ENCODE results near the gene ERCC6. TPM values are rescaled to one million over a fixed set of nuclear protein-coding genes. Genes with fewer than 3 reads are reported as not detected.

The ERCC6 gene
- total RNA-seq, 1 experiment from 2014 or later, result 18.2 TPM

DNA sequence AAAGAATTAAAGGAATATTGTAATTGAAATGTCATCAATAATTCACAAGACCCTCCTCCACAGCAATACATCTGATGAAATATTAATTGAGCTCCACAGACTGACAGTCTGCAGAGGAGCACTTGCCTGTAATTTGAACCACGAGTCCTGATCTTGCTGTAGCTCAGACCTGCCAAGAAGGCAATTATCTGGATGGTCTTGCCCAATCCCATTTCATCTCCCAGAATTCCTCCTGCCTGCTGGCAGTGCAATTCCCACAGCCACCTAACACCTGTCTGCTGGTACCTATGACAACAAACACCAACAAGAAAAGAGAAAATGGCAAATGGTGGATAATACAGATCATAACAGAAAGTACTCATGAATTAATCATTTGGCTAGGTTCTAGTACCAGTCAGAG, 38.5 kb downstream of the ERCC6 start:
- no peak overlapping the region for H3T11ph ChIP-seq (ENCODE audit: low read length)
- H3K4me1 ChIP-seq (ENCODE audit: insufficient read depth, low read length), result no peaks in the 10 kb centered on the region; the same call in 1 of the 2 replicates
- H2BK15ac ChIP-seq (ENCODE audit: low read depth, low read length), result no peak overlapping the region
- H2AK5ac ChIP-seq (ENCODE audit: insufficient read length, low read length), result no peak overlapping the region
- no peaks in the 10 kb centered on the region for H3K36me3 Mint-ChIP-seq (ENCODE audit: insufficient read depth in 1 of 3, low read depth in 3 of 3)
- no peak overlapping the region for H3K4me2 ChIP-seq (ENCODE audit: insufficient read depth, insufficient read length, low read length)
- no peaks in the 10 kb centered on the region for H3K79me1 ChIP-seq (ENCODE audit: insufficient read depth, low read depth, low read length, poor library complexity, severe bottlenecking)
- no peak overlapping the region for H3K27ac ChIP-seq (ENCODE audit: insufficient read length, low read depth, low read length)
- no peak overlapping the region for H2AFZ ChIP-seq (ENCODE audit: low read length)
- H3K18ac ChIP-seq (ENCODE audit: insufficient read length, low read depth, low read length), result no peak overlapping the region
- H2BK12ac ChIP-seq (ENCODE audit: insufficient read length, low read depth, low read length), result no peak overlapping the region
- no peak overlapping the region for H3K14ac ChIP-seq (ENCODE audit: insufficient read depth, low read length)
- no peak for DNase-seq
- H3K27ac Mint-ChIP-seq, result no peak overlapping the region
- no peak overlapping the region for H3K56ac ChIP-seq (ENCODE audit: insufficient read length, low read depth, low read length)
- no peak overlapping the region for H3K23ac ChIP-seq (ENCODE audit: insufficient read length, low read depth, low read length)
- no peak overlapping the region for H4K8ac ChIP-seq (replicated peaks; ENCODE audit: insufficient read length, low read depth, low read length)
- H3K27me3 ChIP-seq (ENCODE audit: insufficient read depth, low read length), result no peaks in the 10 kb centered on the region
- H4K91ac ChIP-seq (ENCODE audit: insufficient read length, low read depth, low read length), result no peak overlapping the region
- peaks cover 4 to 5% of the 10 kb centered on the region in 2 experiments for H3K4me1 Mint-ChIP-seq
- H2BK120ac ChIP-seq (ENCODE audit: low read depth, low read length, poor library complexity, severe bottlenecking), result no peak overlapping the region
- H3K9ac ChIP-seq (ENCODE audit: extremely low read depth, insufficient read length, low read length), result no peak overlapping the region
- no peaks in the 10 kb centered on the region for H4K20me1 ChIP-seq (ENCODE audit: control insufficient read depth, insufficient read depth, insufficient read length)
- no peaks in the 10 kb centered on the region for H3K27me3 Mint-ChIP-seq (ENCODE audit: low read depth)
- TF ChIP-seq, protein P1, sequence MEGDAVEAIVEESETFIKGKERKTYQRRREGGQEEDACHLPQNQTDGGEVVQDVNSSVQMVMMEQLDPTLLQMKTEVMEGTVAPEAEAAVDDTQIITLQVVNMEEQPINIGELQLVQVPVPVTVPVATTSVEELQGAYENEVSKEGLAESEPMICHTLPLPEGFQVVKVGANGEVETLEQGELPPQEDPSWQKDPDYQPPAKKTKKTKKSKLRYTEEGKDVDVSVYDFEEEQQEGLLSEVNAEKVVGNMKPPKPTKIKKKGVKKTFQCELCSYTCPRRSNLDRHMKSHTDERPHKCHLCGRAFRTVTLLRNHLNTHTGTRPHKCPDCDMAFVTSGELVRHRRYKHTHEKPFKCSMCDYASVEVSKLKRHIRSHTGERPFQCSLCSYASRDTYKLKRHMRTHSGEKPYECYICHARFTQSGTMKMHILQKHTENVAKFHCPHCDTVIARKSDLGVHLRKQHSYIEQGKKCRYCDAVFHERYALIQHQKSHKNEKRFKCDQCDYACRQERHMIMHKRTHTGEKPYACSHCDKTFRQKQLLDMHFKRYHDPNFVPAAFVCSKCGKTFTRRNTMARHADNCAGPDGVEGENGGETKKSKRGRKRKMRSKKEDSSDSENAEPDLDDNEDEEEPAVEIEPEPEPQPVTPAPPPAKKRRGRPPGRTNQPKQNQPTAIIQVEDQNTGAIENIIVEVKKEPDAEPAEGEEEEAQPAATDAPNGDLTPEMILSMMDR (conservative IDR thresholded peaks at IDR 0.05), result no peak
- no peak overlapping the region for H2BK5ac ChIP-seq (ENCODE audit: insufficient read length, low read length)
- H3K79me2 ChIP-seq (ENCODE audit: insufficient read depth, low read length), result no peaks in the 10 kb centered on the region
- no peaks in the 10 kb centered on the region for H3K23me2 ChIP-seq (ENCODE audit: insufficient read length, low read depth, low read length, poor library complexity, severe bottlenecking)
- H3K9me3 Mint-ChIP-seq, result no peaks in the 10 kb centered on the region
- no peak overlapping the region for H3K4ac ChIP-seq (ENCODE audit: low read depth, low read length)
- no peak overlapping the region for H3K4me3 Mint-ChIP-seq
- no CpG with 5 or more reads among the region's 1 CpG for WGBS (ENCODE audit: extremely low coverage, insufficient read length, low lambda C conversion rate)
- H2BK20ac ChIP-seq (ENCODE audit: low read depth, low read length, poor library complexity, severe bottlenecking), result no peak overlapping the region
- H4K5ac ChIP-seq (ENCODE audit: insufficient read length, low read depth, low read length), result no peak overlapping the region
- H3K9me3 ChIP-seq (ENCODE audit: control insufficient read depth, low read depth, low read length), result no peaks in the 10 kb centered on the region
